Transverse colon (tissue), 3 donors: ENCODE measurements around the gene NELL2.

Experiments used
- CTCF ChIP-seq, 5 experiments: fragments of 200-600 bp in 3 of 5; fragments of 450-650 bp in 2 of 5; sonication (generic) in 3 of 5; IDR thresholded peaks; 1 replicate in 2 of 5; 2 replicates in 3 of 5; pipeline ENCODE4 v1.5.1; 2016 to 2017; ENCODE audit warnings: antibody characterized with exemption in 5 of 5, inconsistent platforms in 3 of 5, mild to moderate bottlenecking in 2 of 5, moderate library complexity in 1 of 5
- EP300 ChIP-seq: sonication (generic); formaldehyde crosslinking; IDR thresholded peaks from one replicate; pipeline ENCODE4 v1.6.1; 2017; ENCODE audit warnings: antibody characterized with exemption, low read depth
- POLR2A ChIP-seq: fragments of 450-650 bp; IDR thresholded peaks from one replicate; pipeline ENCODE4 v1.6.1; 2016; ENCODE audit warnings: antibody characterized with exemption, mild to moderate bottlenecking, moderate library complexity

- TF ChIP-seq CTCF (IDR thresholded peaks at IDR 0.05) (no peak), POLR2A (no peak), EP300 (no peak)
Observed at GRCh38 chr12:44611538-44611937, 264.6 kb downstream of the NELL2 start.
